Measurements from ENCODE around the gene MYEOV.

- no peak for TF ChIP-seq CTCF (optimal IDR thresholded peaks at IDR 0.05 in 1 of 3, IDR thresholded peaks at IDR 0.05 in 1 of 3, conservative IDR thresholded peaks at IDR 0.05 in 1 of 3; ENCODE audit: extremely low read depth in 1 of 3, insufficient read depth in 2 of 3, low read length in 3 of 3)
- TF ChIP-seq EZH2 (IDR thresholded peaks at IDR 0.05; ENCODE audit: low read length), result no peak
These were observed 31.5 kb downstream of the MYEOV start for GRCh38 chr11:69325446-69325845.

All from keratinocyte (primary cell).